ENCODE results near the gene TNK1.
A peak's percentile ranks its signal among the peaks of the same experiment; 100 is the strongest.

TNK1 gene

DNA sequence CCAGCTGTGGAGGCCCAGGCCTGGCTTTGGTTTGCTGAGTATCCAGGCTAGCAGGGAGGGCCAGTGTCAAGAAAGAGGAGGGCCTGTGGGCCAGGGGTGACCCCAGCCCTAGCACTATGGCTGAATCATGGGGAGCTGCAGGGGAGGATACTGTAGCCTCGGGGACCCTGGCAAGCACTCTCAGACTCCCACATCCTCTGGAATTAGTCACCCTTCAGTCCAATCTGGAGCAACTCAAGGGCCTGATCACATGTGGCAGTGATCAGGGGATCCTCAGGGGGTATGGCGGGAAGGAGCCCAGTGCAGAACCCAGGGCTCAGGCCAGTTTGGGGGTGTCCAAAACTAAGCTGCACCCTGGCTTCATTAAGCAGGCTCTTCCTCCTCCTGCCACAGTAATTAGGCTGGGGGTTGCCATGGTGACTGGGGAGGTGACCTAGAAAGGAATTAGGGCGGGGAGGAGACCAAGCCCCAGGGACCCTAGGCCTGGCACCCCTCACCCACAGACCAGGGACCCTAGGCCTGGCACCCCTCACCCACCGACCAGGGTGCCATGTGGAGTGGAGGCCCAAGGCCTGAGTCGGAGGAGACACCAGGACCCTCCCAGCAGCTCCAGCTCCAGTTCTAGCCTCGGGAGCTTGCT, 32.6 kb downstream of the TNK1 start:
- DNase-seq: no peak

DNA sequence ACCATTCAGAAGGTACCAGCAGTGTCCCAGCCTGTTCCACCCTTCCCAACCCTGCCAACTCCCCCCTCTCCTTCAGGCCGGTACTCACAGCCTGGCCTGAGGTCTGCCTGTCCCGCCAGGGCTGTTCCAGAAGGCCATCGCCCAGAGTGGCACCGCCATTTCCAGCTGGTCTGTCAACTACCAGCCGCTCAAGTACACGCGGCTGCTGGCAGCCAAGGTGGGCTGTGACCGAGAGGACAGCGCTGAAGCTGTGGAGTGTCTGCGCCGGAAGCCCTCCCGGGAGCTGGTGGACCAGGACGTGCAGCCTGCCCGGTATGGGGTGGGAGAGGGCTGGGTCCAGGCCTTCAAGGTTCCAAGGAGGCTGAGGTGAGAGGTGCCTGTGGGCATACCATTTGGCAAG, 33.9 kb downstream of the TNK1 start:
- DNase-seq: no peak

DNA sequence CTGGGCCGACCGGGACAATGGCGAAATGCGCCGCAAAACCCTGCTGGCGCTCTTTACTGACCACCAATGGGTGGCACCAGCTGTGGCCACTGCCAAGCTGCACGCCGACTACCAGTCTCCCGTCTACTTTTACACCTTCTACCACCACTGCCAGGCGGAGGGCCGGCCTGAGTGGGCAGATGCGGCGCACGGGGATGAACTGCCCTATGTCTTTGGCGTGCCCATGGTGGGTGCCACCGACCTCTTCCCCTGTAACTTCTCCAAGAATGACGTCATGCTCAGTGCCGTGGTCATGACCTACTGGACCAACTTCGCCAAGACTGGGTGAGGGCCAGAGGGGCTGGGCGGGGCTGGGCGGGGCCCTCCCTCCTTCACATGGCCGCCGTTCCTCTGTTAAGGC, 34.9 kb downstream of the TNK1 start:
- DNase-seq: no peak

DNA sequence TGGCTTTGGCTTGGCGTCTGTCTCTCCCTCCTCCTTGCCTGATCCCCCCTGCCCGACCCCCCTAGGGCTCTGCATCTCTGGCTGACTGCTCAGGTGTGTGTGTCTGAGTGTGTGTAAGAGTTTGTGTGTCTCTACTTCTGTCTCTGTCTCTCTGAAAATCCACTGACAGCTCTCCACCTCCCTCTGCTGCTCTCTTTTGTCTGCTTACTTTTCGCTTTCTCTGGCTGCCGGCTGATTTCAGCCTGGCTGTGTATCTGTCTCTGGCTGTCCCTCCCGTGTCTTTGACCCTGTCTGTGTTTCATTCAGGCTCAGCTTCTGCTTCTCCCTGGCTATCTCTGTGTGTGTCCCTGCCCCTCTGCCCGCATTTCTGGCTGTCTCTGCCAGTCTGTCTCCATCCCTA, 35.4 kb downstream of the TNK1 start:
- no peak for DNase-seq

DNA sequence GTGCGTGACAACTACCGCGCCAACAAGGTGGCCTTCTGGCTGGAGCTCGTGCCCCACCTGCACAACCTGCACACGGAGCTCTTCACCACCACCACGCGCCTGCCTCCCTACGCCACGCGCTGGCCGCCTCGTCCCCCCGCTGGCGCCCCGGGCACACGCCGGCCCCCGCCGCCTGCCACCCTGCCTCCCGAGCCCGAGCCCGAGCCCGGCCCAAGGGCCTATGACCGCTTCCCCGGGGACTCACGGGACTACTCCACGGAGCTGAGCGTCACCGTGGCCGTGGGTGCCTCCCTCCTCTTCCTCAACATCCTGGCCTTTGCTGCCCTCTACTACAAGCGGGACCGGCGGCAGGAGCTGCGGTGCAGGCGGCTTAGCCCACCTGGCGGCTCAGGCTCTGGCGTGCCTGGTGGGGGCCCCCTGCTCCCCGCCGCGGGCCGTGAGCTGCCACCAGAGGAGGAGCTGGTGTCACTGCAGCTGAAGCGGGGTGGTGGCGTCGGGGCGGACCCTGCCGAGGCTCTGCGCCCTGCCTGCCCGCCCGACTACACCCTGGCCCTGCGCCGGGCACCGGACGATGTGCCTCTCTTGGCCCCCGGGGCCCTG, 36.3 kb downstream of the TNK1 start:
- DNase-seq: no peak

DNA sequence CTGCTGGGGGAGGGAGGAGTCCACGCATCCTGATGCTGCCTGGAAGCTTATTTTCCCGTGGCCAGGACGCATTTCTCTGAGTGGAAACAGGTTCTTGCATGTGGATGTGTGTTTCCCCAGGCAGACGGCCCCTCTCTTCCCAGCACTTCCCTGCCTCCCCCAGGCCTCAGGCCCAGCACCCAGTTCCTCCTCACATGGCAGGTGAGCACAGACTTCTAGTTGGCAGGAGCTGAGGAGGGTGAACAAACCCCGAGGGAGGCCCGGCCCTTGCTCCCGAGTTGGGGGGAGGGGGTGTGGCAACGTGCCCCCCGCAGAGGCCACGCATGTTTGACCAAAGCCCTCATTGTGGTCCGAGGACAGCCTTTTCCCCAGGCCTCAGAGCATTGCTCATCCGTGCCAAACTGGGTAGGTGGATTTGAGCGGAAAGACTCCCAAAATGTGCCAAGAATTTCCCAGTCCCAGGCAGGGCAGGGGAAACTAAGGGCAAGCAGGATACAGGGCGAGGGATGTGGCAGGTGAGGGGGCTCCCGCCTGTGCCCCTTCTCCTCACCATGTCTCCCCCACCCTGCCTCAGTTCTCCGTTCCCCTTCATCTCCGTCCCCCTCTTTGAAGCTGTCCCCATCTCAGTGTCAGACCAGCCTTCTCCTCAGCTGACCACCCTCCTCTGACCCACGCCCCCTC, 37.7 kb downstream of the TNK1 start:
- no peak for DNase-seq

DNA sequence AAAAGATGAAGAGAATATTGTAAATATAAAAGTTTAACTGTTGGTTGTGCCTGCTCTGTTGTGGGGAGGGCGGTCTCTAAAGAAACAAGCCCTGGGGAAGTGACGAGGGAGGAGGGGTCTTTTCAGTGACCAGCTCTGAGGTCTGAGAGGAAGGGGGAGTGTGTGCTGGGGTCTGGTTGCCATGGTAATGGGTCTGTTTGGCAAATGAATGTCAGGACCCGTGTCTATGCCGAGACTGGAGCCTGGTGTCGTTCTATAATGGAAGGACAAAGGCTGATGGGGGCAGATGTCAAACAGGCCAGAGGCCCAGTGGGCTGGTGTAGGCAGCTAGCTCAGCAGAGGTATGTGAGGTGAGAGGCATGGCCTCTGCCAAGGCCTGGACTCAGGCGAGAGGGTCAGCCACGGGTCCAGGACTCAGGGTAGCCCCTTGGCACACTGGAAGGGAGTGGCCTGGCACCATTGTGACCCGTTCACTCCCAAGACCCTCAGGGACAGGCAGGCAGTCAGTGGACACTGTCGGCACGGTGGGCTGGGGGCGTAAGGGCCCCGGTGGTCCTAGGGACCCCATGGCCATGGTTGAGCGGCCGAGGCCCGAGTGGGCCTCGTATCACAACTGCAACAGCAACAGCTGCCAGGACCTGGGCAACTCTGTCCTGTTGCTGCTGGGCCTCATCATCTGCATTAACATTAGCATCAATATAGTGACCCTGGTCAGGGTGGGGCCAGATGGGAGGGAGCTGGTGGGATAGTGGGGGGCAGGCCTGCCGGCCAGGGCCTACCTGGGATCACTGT, 39.1 kb downstream of the TNK1 start, which contains the start of gene SPEM1:
Gene SPEM1, plus strand, starts transcription at position 506 of the 792 bp plus-strand sequence. Its CDS starts 61 bp downstream, at position 567.
- no peak for DNase-seq

DNA sequence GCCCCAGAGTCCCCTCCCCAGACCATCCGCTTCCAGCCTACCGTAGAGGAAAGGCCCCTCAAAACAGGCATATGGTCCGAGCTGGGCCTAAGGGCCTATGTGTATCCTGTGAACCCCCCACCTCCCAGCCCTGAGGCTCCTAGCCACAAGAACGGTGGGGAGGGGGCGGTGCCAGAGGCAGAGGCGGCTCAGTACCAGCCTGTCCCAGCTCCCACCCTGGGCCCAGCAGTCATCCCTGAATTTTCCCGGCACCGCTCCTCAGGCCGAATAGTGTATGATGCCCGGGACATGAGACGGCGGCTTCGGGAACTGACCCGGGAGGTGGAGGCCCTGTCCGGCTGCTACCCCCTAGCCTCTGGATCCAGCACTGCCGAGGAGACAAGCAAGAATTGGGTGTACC, 40.3 kb downstream of the TNK1 start:
- DNase-seq: no peak

DNA sequence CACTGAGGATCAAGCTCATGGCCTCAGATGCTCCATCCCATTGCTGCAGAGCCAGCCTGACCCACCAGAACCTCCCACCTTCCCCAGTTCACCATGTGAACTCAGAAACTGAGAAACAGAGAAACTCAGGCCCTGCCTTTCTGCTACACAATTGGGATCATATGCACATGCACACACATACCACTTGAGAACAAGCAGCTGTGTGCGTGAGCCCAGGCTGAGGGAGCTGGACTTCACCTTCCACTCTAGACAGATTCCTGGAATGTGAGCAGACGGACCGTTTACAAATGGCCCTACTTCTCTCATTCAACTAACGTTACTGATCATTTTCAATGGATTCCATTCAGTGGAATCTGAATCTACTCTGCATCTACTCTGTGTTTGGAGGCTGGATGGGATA, 42.8 kb downstream of the TNK1 start:
- no peak for DNase-seq

DNA sequence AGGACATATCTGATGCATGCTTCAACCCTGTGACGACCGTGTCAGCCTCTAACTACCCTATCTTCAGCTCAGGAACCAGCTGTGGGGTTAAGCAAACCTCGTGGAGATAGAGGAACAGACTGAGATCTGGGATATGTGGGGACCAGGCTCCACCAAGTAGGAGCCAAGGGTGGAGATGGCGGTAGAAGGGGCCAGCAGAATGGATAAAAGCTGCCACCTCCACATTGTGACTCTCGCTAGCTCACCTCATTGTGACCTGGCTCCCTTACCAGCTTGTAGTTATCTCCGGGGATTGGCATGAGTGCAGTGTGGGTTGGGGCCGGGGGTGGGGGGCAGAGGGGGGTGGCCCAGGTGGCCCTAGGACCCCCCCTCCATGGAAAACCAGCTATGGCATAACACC, 44.4 kb downstream of the TNK1 start, which contains the start of gene SPEM2:
Gene SPEM2, plus strand, starts transcription at position 301 of the 400 bp plus-strand sequence. Its CDS starts 73 bp downstream, at position 374.
- no peak for DNase-seq

DNA sequence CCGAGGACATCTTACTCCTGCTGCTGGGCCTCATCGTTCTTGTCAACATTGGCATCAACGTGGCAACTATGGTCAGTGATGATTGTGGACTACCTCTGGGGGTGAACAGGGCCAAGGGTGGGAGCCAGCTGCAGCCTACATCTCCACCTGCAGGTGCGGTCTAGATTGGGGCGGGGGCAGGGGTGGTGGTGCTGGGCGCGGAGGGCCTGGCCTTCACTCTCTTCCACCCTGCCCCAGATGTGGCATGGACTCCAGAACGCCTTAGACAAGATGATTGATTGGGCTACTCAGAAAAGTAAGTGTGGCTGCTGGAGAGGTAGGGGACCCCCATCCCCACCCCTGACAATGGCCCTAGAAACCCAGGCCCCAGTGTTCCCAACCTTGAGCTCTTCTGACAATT, 44.9 kb downstream of the TNK1 start:
- no peak for DNase-seq

DNA sequence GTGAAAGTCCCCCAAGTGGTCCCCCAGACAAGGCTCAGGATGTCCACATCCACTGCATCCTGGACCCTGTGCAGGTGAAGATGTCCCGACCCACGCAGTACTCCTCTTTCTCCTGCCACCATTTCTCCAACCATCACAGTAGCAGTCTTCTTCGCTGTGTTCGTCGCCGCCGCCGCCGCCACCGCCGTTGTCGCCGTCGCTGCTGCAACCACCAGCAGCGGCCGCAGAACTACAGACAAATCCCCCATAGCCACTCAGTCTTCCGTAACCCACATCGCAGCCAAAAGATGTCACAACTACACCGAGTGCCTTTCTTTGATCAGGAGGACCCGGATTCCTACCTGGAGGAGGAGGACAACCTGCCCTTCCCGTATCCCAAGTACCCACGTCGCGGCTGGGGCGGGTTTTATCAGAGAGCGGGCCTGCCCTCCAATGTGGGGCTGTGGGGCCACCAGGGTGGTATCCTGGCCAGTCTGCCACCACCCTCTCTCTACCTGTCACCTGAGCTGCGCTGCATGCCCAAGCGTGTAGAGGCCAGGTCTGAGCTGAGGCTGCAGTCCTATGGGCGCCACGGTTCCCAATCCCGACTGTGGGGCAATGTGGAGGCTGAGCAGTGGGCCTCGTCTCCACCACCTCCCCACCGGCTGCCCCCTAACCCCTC, 45.4 kb downstream of the TNK1 start:
- no peak for DNase-seq

DNA sequence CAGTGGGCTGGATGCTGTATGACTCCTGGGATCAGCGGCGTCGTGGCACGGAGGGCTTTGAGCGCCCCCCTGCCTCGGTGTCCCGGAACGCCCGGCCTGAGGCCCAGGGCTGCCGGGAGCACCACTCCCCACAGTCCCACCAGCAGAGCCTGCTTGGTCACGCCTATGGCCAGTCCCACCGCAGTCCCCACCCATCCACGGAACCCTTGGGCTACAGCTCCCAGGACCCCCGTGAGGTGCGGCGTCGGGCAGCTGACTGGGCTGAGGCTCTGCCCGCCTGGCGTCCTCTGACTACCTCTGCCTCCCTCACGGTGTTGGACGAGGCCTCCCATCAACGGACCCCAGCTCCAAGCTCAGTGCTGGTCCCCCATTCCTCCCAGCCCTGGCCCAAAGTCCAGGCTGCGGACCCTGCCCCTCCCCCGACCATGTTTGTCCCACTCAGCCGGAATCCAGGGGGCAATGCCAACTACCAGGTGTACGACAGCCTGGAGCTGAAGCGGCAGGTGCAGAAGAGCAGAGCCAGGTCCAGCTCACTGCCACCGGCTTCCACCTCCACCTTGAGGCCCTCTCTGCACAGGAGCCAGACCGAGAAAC, 46.1 kb downstream of the TNK1 start:
- DNase-seq: no peak

DNA sequence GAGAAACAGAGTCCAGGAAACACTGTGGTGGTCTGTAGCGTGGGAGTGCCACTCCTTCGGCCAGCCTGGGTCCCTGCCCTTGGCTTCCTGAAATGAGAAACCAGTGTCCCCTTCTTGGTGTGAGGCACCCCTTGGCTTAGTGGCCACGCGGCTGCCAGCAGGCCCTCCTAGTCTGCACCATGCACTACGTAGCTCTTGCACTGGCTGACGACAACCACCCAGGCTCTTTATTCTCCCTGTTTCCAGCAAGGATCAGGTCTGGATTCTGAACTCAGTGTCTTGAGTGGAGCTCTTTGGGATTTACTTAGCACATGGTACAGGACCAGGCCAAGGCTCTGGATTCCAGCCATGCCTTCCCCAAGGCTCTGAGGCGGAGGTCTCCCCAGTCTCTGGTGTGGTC, 46.7 kb downstream of the TNK1 start:
- no peak for DNase-seq

DNA sequence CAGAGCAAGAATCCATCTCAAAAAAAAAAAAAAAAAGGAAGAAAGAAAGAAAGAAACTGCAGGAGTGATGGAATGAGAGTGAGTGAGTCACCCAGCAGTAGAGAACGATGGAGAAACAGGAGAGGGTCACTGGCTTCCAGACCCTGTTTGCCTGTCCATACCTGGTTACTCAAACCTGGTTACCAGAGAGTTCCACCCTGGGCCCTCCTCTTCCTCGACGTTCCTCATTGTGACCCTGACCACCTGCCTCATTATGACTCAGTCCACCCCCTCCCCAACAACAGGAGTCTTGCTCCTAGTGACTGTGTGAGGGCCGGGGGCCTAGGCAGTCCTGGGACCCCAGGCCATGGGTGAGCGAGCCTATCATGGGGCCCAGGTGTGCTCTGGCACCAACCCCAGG, 47.7 kb downstream of the TNK1 start, which contains the start of gene SPEM3:
Gene SPEM3, plus strand, starts transcription at position 301 of the 400 bp plus-strand sequence. Its CDS starts 46 bp downstream, at position 347.
- DNase-seq: no peak

DNA sequence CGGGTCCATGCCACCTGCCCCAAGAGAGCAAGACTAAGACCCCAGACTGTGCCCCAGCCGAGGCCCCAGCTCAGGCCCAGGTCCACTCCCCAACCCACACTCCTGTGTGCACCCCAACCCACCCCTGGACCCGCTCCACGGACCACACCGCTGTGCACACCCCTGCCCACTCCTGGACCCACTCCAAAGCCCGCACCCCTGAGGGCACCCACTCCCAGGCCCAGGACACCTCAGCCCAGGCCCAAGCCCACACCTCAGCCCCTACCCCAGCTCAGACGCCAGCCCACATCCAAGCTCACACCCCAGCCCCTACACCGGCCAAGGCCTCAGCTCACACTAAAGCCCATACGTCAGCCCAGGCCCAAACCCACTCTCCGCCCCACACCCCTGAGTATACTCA, 48.8 kb downstream of the TNK1 start:
- DNase-seq: no peak

DNA sequence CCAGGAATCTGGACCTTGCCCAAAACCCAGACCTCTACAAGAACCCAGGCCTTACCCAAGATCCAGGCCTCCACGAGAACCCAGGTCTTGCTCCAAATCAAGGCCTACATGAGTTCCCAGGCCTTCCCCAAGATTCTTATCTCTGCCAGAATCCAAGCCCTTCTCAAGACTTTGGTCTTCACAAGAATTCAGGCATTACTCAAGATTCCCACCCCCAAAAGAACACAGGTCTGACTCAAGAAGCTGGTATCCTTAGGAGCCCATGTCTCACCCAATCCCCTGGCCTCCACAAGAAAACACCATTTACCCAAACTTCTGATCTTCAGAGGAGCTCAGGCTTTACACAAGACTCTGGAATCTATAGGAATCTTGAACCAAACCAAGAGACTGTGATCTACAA, 50.3 kb downstream of the TNK1 start:
- no peak for DNase-seq

DNA sequence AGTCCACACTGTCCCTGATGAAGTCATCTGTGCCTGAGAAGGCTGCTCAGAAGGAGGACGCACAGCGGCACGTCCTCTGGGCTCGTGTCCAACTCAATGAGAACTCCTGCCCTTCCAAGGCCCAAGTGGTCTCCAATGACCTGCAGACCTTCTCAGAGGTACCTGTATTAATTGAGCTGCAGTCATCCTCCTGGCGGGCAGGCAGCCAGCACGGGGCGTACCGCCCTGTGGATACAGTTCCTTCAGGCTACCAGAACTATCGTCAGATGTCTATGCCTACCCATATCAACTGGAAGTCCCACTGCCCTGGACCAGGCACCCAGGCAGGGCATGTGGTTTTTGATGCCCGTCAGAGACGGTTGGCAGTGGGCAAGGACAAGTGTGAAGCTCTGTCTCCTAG, 51.4 kb downstream of the TNK1 start:
- DNase-seq: no peak

DNA sequence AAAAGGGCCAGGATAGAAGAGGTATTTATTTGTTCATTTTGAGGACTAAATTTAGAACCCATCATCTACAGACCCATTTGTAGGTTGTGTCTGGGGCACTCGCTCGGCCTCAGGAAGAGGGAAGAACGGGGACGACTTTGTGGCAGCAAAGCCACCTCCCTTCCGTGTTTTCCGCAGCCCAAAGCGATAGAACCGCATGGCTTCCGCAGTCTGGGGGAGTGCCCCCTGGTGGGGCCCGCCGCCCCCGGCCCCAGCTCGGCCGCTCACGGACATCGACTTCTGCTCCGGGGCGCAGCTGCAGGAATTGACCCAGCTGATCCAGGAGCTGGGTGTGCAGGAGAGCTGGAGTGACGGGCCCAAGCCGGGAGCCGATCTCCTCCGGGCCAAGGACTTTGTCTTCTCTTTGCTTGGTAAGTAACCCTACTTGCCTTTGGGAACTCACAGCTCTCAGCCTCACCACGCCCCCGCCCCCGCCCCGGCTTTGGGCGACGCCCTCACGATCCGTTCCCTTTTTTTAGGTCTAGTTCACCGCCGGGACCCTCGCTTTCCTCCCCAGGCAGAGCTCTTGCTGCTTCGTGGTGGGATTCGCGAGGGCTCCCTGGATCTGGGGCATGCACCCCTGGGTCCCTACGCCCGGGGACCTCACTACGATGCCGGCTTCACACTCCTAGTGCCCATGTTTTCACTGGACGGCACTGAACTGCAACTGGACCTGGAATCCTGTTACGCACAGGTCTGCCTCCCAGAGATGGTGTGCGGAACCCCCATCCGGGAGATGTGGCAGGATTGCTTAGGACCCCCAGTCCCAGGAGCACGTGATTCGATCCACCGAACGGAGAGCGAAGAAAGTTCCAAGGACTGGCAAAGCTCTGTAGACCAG, 55.0 kb downstream of the TNK1 start:
- DNase-seq: peak in 1 of 2 experiments; percentile 34

DNA sequence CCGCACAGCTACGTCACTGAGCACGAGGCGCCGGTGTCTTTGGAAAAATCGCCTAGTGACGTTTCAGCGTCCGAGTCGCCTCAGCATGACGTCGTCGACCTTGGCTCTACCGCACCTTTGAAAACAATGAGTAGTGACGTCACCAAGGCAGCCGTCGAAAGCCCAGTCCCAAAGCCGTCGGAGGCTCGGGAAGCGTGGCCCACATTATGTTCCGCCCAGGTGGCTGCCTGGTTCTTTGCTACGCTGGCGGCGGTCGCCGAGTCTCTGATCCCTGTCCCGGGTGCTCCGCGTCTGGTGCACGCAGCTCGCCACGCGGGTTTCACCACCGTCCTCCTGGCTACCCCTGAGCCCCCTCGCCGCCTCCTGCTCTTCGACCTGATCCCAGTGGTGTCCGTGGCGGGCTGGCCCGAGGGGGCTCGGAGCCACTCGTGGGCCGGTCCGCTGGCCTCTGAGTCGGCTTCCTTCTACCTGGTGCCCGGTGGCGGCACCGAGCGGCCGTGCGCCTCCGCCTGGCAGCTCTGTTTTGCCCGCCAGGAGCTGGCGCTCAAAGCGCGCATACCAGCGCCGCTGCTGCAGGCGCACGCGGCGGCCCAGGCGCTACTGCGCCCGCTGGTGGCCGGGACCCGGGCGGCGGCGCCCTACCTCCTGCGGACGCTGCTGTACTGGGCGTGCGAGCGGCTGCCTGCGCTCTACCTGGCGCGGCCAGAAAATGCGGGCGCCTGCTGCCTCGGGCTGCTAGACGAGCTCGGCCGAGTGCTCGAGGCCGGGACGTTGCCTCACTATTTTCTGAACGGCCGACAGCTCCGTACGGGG, 55.9 kb downstream of the TNK1 start:
- DNase-seq: peak; percentile 28 to 81

All from NCI-H446 (cell line).